HEK293T (cell line): ENCODE results near the gene RAB26.
"Not testable (repeated sequence)": the region's sequence is repeated elsewhere in the genome, so short reads cannot be mapped to it uniquely, and the experiment has no call there.

Experiments
- ARNT ChIP-seq: fragments of 450-650 bp; IDR thresholded peaks from 2 replicates; pipeline ENCODE4 v1.6.1; 2017; ENCODE audit warnings: mild to moderate bottlenecking
- ELF4 ChIP-seq: fragments of 450-650 bp; IDR thresholded peaks from 2 replicates; pipeline ENCODE4 v1.6.1; 2017; ENCODE audit warnings: antibody characterized with exemption
- FOXA1 ChIP-seq: fragments of 450-650 bp; IDR thresholded peaks from 2 replicates; pipeline ENCODE4 v1.6.1; 2016; ENCODE audit warnings: mild to moderate bottlenecking
- FOXK2 ChIP-seq: fragments of 450-650 bp; IDR thresholded peaks from 2 replicates; pipeline ENCODE4 v1.6.1; 2016; ENCODE audit warnings: mild to moderate bottlenecking
- FOXM1 ChIP-seq: fragments of 450-650 bp; IDR thresholded peaks from 2 replicates; pipeline ENCODE4 v1.6.1; 2017; ENCODE audit warnings: mild to moderate bottlenecking, borderline replicate concordance
- PKNOX1 ChIP-seq: fragments of 450-650 bp; IDR thresholded peaks from 2 replicates; pipeline ENCODE4 v1.6.1; 2016
- SP1 ChIP-seq: fragments of 450-650 bp; IDR thresholded peaks from 2 replicates; pipeline ENCODE4 v1.6.1; 2017

GRCh38 chr16:2124694-2125444 lies 23.6 kb upstream of the RAB26 start:
- TF ChIP-seq ARNT, SP1, FOXA1, ELF4, PKNOX1, FOXK2: not testable (repeated sequence)
- TF ChIP-seq FOXM1: peak; percentile 91
